Measurements from ENCODE around the gene RYR1.

DNA sequence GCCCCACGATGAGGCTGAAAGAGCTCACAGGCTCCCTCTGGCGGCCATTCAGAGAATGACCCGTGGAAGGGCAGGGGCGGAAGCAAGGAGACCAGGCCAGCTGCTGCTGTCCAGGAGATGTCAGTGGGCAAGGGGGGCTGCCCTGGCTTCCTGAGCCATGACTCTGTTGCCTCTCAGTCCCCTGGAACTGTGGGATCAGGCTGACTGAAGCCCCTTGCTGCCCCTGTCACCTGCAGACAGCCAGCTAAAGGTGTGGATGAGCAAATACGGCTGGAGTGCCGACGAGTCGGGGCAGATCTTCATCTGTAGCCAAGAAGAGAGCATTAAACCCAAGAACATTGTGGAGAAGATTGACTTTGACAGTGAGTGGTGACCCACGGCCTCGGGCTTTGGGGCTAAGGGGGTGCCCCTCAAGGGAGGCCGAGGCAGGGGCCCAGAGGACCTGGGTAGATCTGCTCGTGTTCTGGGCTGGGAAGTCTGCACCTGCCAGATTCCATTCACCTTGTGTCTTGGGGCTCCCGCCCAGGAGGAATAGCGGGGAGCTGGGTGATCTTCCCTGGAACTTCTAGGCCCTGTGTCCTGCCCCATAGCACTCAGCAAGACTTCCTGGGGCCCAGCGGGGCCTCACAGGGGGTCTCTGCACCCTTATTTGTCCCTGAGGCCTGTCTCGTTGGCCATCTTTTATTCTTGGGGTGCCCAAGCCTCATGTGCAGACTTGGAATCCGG, 201.4 kb downstream of the RYR1 start:
- TF ChIP-seq, protein P1, sequence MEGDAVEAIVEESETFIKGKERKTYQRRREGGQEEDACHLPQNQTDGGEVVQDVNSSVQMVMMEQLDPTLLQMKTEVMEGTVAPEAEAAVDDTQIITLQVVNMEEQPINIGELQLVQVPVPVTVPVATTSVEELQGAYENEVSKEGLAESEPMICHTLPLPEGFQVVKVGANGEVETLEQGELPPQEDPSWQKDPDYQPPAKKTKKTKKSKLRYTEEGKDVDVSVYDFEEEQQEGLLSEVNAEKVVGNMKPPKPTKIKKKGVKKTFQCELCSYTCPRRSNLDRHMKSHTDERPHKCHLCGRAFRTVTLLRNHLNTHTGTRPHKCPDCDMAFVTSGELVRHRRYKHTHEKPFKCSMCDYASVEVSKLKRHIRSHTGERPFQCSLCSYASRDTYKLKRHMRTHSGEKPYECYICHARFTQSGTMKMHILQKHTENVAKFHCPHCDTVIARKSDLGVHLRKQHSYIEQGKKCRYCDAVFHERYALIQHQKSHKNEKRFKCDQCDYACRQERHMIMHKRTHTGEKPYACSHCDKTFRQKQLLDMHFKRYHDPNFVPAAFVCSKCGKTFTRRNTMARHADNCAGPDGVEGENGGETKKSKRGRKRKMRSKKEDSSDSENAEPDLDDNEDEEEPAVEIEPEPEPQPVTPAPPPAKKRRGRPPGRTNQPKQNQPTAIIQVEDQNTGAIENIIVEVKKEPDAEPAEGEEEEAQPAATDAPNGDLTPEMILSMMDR (IDR thresholded peaks at IDR 0.05), result peak; percentile 89 to 97 (median 92)
- TF ChIP-seq POLR2A (IDR thresholded peaks at IDR 0.05), result no peak
